ENCODE data around the gene RALGAPA2. TPM values are rescaled to one million over a fixed set of nuclear protein-coding genes. Genes with fewer than 3 reads are reported as not detected.

Gene RALGAPA2
- polyA plus RNA-seq, 1 of the 3 experiments (the other 2 are of a cell fraction), result 1.0 TPM

- CTCF ChIA-PET, result interaction anchor here (3.2 kb wide), 1 partner anchor 15 kb away, joined by 16 read pairs; no protein-coding TSS in a partner anchor
These were observed 102.9 kb downstream of the RALGAPA2 start for GRCh38 chr20:20609522-20609921.

GRCh38 chr20:20608641-20609040 is 103.8 kb downstream of the RALGAPA2 start:
- Histone ChIP-seq H3K4me2 (no peak overlapping the region), H3K4me3 (ENCODE audit: low read depth in 2 of 2, low read length in 1 of 2) (no peak overlapping the region), H3K9me3 (no peaks in the 10 kb centered on the region), H3K27ac (ENCODE audit: low read depth in 2 of 2, low read length in 1 of 2) (no peak overlapping the region), H3F3A (replicated peaks; ENCODE audit: insufficient read depth) (no peaks in the 10 kb centered on the region), H2AFZ (ENCODE audit: low read depth) (no peak overlapping the region), H3K79me2 (ENCODE audit: insufficient read depth) (no peaks in the 10 kb centered on the region), H3K27me3 (ENCODE audit: insufficient read depth) (no peaks in the 10 kb centered on the region), H3K9me2 (no peaks in the 10 kb centered on the region), H3K9ac (no peak overlapping the region), H3K36me3 (replicated peaks in 1 of 2; ENCODE audit: control insufficient read depth in 1 of 2, insufficient read depth in 2 of 2, low read length in 1 of 2) (peaks cover 0 to 3% of the 10 kb centered on the region in 2 experiments), H3K4me1 (ENCODE audit: control insufficient read depth in 1 of 2, insufficient read depth in 2 of 2, low read depth in 1 of 2, low read length in 1 of 2) (no peaks in the 10 kb centered on the region; a peak in 1 of 4 replicates), H4K20me1 (ENCODE audit: insufficient read depth) (no peaks in the 10 kb centered on the region)
- ChIA-PET CTCF (interaction anchor here (3.2 kb wide), 1 partner anchor 14 kb away, joined by 16 read pairs; no protein-coding TSS in a partner anchor), POLR2A (no interaction called here)
- TF ChIP-seq RAD21 (IDR thresholded peaks at IDR 0.05; ENCODE audit: low read length) (no peak), TEAD4 (IDR thresholded peaks at IDR 0.05; ENCODE audit: borderline replicate concordance, insufficient read depth) (no peak), SIN3A (IDR thresholded peaks at IDR 0.05; ENCODE audit: borderline replicate concordance, low read depth, low read length) (no peak), EP300 (IDR thresholded peaks at IDR 0.05; ENCODE audit: borderline replicate concordance in 1 of 2, low read depth in 1 of 2, low read length in 1 of 2) (no peak), SMC3 (IDR thresholded peaks at IDR 0.05; ENCODE audit: low read depth, low read length) (no peak)
- WGBS (ENCODE audit: low lambda C conversion rate), result 93% methylated on average over 4 of the region's 4 CpGs
- DNase-seq, result no peak

More at GRCh38 chr20:20609522-20609921, 102.9 kb downstream of the RALGAPA2 start:
- H3K4me1 ChIP-seq (ENCODE audit: control insufficient read depth in 1 of 2, insufficient read depth in 2 of 2, low read depth in 1 of 2, low read length in 1 of 2), result no peaks in the 10 kb centered on the region; a peak in 1 of 4 replicates
- no peak overlapping the region for H3K4me2 ChIP-seq
- POLR2A ChIA-PET, result no interaction called here
- H4K20me1 ChIP-seq (ENCODE audit: insufficient read depth), result no peaks in the 10 kb centered on the region
- no peak overlapping the region for H2AFZ ChIP-seq (ENCODE audit: low read depth)
- WGBS (ENCODE audit: low lambda C conversion rate), result 93% methylated on average over 6 of the region's 6 CpGs
- H3K27me3 ChIP-seq (ENCODE audit: insufficient read depth), result no peaks in the 10 kb centered on the region
- H3K27ac ChIP-seq (ENCODE audit: low read depth in 2 of 2, low read length in 1 of 2), result no peak overlapping the region
- no peak overlapping the region for H3K4me3 ChIP-seq (ENCODE audit: low read depth in 2 of 2, low read length in 1 of 2)
- TF ChIP-seq TAF1 (IDR thresholded peaks at IDR 0.05; ENCODE audit: borderline replicate concordance, low read depth, low read length) (no peak), MXI1 (IDR thresholded peaks at IDR 0.05; ENCODE audit: low read depth, low read length) (no peak), JUND (IDR thresholded peaks at IDR 0.05) (no peak), FOXM1 (IDR thresholded peaks at IDR 0.05; ENCODE audit: low read depth) (no peak), RFX5 (IDR thresholded peaks at IDR 0.05; ENCODE audit: low read length) (no peak), MAX (IDR thresholded peaks at IDR 0.05; ENCODE audit: low read depth) (no peak)
- H3K79me2 ChIP-seq (ENCODE audit: insufficient read depth), result no peaks in the 10 kb centered on the region
- no peak for DNase-seq
- no peak overlapping the region for H3K9ac ChIP-seq
- no peaks in the 10 kb centered on the region for H3K9me3 ChIP-seq
- H3F3A ChIP-seq (replicated peaks; ENCODE audit: insufficient read depth), result no peaks in the 10 kb centered on the region
- no peaks in the 10 kb centered on the region for H3K9me2 ChIP-seq
- H3K36me3 ChIP-seq (replicated peaks in 1 of 2; ENCODE audit: control insufficient read depth in 1 of 2, insufficient read depth in 2 of 2, low read length in 1 of 2), result peaks cover 0 to 3% of the 10 kb centered on the region in 2 experiments

- H3K9ac ChIP-seq, result no peak overlapping the region
- H3K4me3 ChIP-seq (ENCODE audit: low read depth in 2 of 2, low read length in 1 of 2), result no peak overlapping the region
- H3K4me1 ChIP-seq (ENCODE audit: control insufficient read depth in 1 of 2, insufficient read depth in 2 of 2, low read depth in 1 of 2, low read length in 1 of 2), result no peaks in the 10 kb centered on the region; a peak in 1 of 4 replicates
- H3K27me3 ChIP-seq (ENCODE audit: insufficient read depth), result no peaks in the 10 kb centered on the region
- no peak overlapping the region for H2AFZ ChIP-seq (ENCODE audit: low read depth)
- H3K79me2 ChIP-seq (ENCODE audit: insufficient read depth), result no peaks in the 10 kb centered on the region
- POLR2A ChIA-PET, result no interaction called here
- peaks cover 0 to 3% of the 10 kb centered on the region in 2 experiments for H3K36me3 ChIP-seq (replicated peaks in 1 of 2; ENCODE audit: control insufficient read depth in 1 of 2, insufficient read depth in 2 of 2, low read length in 1 of 2)
- H3K27ac ChIP-seq (ENCODE audit: low read depth in 2 of 2, low read length in 1 of 2), result no peak overlapping the region
- no peak for DNase-seq
- 92% methylated on average over 1 of the region's 1 CpG for WGBS (ENCODE audit: low lambda C conversion rate)
- CTCF ChIA-PET, result no interaction called here
- H4K20me1 ChIP-seq (ENCODE audit: insufficient read depth), result no peaks in the 10 kb centered on the region
- H3F3A ChIP-seq (replicated peaks; ENCODE audit: insufficient read depth), result no peaks in the 10 kb centered on the region
- no peak for TF ChIP-seq PBX3 (IDR thresholded peaks at IDR 0.05)
- no peak for TF ChIP-seq EP300 (IDR thresholded peaks at IDR 0.05; ENCODE audit: borderline replicate concordance in 1 of 2, low read depth in 1 of 2, low read length in 1 of 2)
- TF ChIP-seq MXI1 (IDR thresholded peaks at IDR 0.05; ENCODE audit: low read depth, low read length), result no peak
- TF ChIP-seq USF2 (IDR thresholded peaks at IDR 0.05; ENCODE audit: borderline replicate concordance, low read depth, low read length), result no peak
- TF ChIP-seq RXRA (IDR thresholded peaks at IDR 0.05; ENCODE audit: borderline replicate concordance, low read depth), result no peak
- H3K9me3 ChIP-seq, result no peaks in the 10 kb centered on the region
- H3K9me2 ChIP-seq, result no peaks in the 10 kb centered on the region
- H3K4me2 ChIP-seq, result no peak overlapping the region
These were observed 104.4 kb downstream of the RALGAPA2 start for GRCh38 chr20:20608041-20608440.
